Nephron (organoid): ENCODE data around the gene IFNA17.
"Not testable (repeated sequence)": the region's sequence is repeated elsewhere in the genome, so short reads cannot be mapped to it uniquely, and the experiment has no call there.

Source experiments
- H3K27ac Mint-ChIP-seq, 3 experiments: 2 replicates each; pipeline ENCODE4 v1.8.0; 2020; ENCODE audit warnings: mixed read lengths in 3 of 3, mild to moderate bottlenecking in 2 of 3, moderate library complexity in 1 of 3
- H3K27me3 Mint-ChIP-seq: 2 replicates; pipeline ENCODE4 v1.8.0; 2021; ENCODE audit warnings: low read depth, mild to moderate bottlenecking, moderate library complexity, mixed read lengths
- H3K36me3 Mint-ChIP-seq: 2 replicates; pipeline ENCODE4 v1.8.0; 2020; ENCODE audit warnings: low read depth, mixed read lengths
- H3K4me1 Mint-ChIP-seq: 2 replicates; pipeline ENCODE4 v1.8.0; 2020; ENCODE audit warnings: mixed read lengths
- H3K4me3 Mint-ChIP-seq, 3 experiments: 2 replicates each; pipeline ENCODE4 v1.8.0; 2020; ENCODE audit warnings: mild to moderate bottlenecking in 3 of 3, mixed read lengths in 3 of 3, moderate library complexity in 2 of 3
- H3K9me3 Mint-ChIP-seq: 2 replicates; pipeline ENCODE4 v1.8.0; 2020; ENCODE audit warnings: mixed read lengths
- CTCF ChIP-seq, 3 experiments: fragments of 200-600 bp; sonication (generic); IDR thresholded peaks; one replicate each; pipeline ENCODE4 v1.5.0; 2021; ENCODE audit warnings: antibody characterized with exemption in 3 of 3; ENCODE audit not compliant: unreplicated experiment in 3 of 3

IFNA17 gene

DNA sequence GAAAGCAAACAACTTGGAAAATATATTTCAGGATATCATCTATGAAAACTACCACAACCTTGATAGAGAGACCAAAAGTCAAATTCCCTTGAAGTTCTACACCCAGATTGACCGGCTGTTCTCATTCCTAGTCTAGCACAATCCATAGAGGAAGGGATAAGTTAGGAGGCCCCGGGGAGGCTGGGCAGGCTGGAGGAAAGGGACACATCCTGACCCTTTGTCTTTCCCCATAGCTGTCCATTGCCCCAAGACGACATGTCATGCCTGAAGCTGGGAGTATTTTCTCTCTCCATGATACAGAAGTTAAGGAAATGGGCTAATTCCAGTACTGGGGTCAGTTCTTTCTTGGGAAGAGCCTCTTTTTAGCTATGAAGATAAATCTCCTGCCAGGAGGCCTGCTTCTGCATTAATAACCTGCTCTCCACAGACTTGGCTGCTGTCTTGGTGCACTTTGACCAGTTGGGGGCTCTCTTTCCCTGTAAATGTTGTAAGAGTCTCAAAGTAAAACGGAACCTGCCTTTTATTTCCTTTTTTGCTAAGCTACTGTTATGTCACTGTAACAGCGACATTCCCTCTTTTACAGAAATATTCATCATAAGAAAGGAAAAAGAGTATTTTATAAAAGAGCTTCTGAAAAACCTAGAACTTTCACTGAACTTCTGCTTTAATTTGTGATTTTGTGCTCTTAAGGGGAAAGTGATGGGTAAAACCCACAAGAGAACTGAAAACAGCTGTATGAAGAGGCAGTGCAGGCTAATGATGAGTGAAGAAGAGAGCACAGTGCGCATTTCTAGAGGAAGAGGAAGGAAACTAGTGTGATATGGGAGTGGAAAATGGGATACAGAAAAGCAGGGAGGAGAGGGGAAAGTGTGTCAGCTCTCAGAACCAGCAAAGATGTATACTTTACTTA lies 32.9 kb downstream of the IFNA17 start:
- not testable (repeated sequence) for H3K27ac Mint-ChIP-seq, H3K36me3 Mint-ChIP-seq, H3K4me3 Mint-ChIP-seq, H3K27me3 Mint-ChIP-seq, H3K9me3 Mint-ChIP-seq, H3K4me1 Mint-ChIP-seq
- peak; percentile 23 to 52 (median 48) for TF ChIP-seq CTCF (IDR thresholded peaks at IDR 0.05; ENCODE audit: unreplicated experiment in 3 of 3)

DNA sequence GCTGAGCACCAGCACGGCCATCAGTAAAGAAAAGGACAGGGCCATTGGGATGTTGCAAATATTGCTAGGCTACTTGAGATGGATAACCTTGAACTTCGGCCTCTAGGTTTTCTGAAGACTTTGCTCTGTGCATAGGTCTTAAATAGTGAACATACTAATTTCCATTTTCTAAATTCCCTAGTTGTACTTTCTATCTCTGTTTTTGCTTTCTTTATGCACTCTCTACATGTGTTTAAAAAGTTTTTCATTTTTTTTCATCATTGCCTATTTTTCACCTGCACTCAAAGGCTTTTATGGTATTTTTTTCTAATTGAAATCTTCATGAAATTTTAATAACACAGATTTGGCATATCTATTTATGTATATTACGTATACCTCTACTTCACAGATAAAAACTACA lies 40.5 kb downstream of the IFNA17 start, which contains the start of gene IFNA4:
IFNA4 (minus strand) TSS at position 101 of the 400 bp plus-strand sequence; CDS start at position 45, 56 bp downstream.
- H3K4me1 Mint-ChIP-seq, H3K4me3 Mint-ChIP-seq, H3K36me3 Mint-ChIP-seq, H3K27ac Mint-ChIP-seq, H3K27me3 Mint-ChIP-seq, H3K9me3 Mint-ChIP-seq: not testable (repeated sequence)

GRCh38 chr9:21182810-21183736 lies 44.9 kb downstream of the IFNA17 start:
- H3K27me3 Mint-ChIP-seq, H3K9me3 Mint-ChIP-seq: not testable (repeated sequence)

More at GRCh38 chr9:21182810-21183736, 44.9 kb downstream of the IFNA17 start:
- not testable (repeated sequence) for H3K36me3 Mint-ChIP-seq, H3K4me3 Mint-ChIP-seq, H3K27ac Mint-ChIP-seq, H3K4me1 Mint-ChIP-seq
- TF ChIP-seq CTCF (IDR thresholded peaks at IDR 0.05; ENCODE audit: unreplicated experiment in 3 of 3): peak; percentile 11 to 44 (median 26)
